ENCODE data around the gene UBTD2.
"Not testable (repeated sequence)": the region's sequence is repeated elsewhere in the genome, so short reads cannot be mapped to it uniquely, and the experiment has no call there.

GRCh38 chr5:172287140-172287539 is 3.6 kb upstream of the UBTD2 start:
- TF ChIP-seq CTCF (IDR thresholded peaks at IDR 0.05 in 8 of 11, conservative IDR thresholded peaks at IDR 0.05 in 3 of 11); POLR2A (IDR thresholded peaks at IDR 0.05); POLR2AphosphoS5 (IDR thresholded peaks at IDR 0.05): not testable (repeated sequence)
